OCI-LY1 (cell line): ENCODE data around the gene WDFY4.

Source experiments
- H2AFZ ChIP-seq: fragments of 200-600 bp; sonication (generic), shearing (Covaris generic); 2 replicates; pipeline ENCODE4 v1.6.0; 2014; ENCODE audit warnings: antibody characterized with exemption, mild to moderate bottlenecking, low read length
- H3F3A ChIP-seq: fragments of 200-600 bp; sonication (generic), shearing (Covaris generic); 2 replicates; pipeline ENCODE4 v1.6.0; 2014; ENCODE audit warnings: mild to moderate bottlenecking, antibody characterized with exemption, low read length, moderate library complexity; ENCODE audit not compliant: insufficient read depth
- H3K27ac ChIP-seq: fragments of 200-600 bp; sonication (generic); 2 replicates; pipeline ENCODE4 v1.5.1; 2014; ENCODE audit warnings: low read length, mixed run types, mild to moderate bottlenecking, low read depth; ENCODE audit not compliant: poor library complexity, severe bottlenecking
- H3K27me3 ChIP-seq: fragments of 200-600 bp; sonication (generic); 2 replicates; pipeline ENCODE4 v1.6.0; 2014; ENCODE audit warnings: antibody characterized with exemption, mild to moderate bottlenecking, low read length, moderate library complexity; ENCODE audit not compliant: insufficient read depth
- H3K36me3 ChIP-seq: fragments of 200-600 bp; sonication (generic); 2 replicates; pipeline ENCODE4 v1.6.1; 2014; ENCODE audit warnings: mild to moderate bottlenecking, antibody characterized with exemption, low read length, moderate library complexity, mixed read lengths; ENCODE audit not compliant: insufficient read depth
- H3K4me1 ChIP-seq: fragments of 200-600 bp; sonication (generic); 2 replicates; pipeline ENCODE4 v1.5.1; 2014; ENCODE audit warnings: mild to moderate bottlenecking, low read length, moderate library complexity; ENCODE audit not compliant: insufficient read depth, severe bottlenecking
- H3K4me2 ChIP-seq: fragments of 200-600 bp; sonication (generic), shearing (Covaris generic); 2 replicates; pipeline ENCODE4 v1.6.1; 2014; ENCODE audit warnings: low read length
- H3K4me3 ChIP-seq: fragments of 200-600 bp; sonication (generic); 2 replicates; pipeline ENCODE4 v1.5.1; 2014; ENCODE audit warnings: low read length, low read depth, mild to moderate bottlenecking, mixed read lengths; ENCODE audit not compliant: poor library complexity, severe bottlenecking
- H3K79me2 ChIP-seq: fragments of 200-600 bp; shearing (Covaris generic); 2 replicates; pipeline ENCODE4 v1.6.1; 2016; ENCODE audit warnings: mixed run types, low read length, mixed read lengths; ENCODE audit not compliant: insufficient read depth
- H3K9ac ChIP-seq: fragments of 200-600 bp; sonication (generic), shearing (Covaris generic); 2 replicates; pipeline ENCODE4 v1.6.1; 2014; ENCODE audit warnings: mild to moderate bottlenecking, low read length, mixed read lengths
- H3K9me2 ChIP-seq: fragments of 200-600 bp; sonication (generic), shearing (Covaris generic); 2 replicates; pipeline ENCODE4 v1.6.1; 2014; ENCODE audit warnings: low read depth, mild to moderate bottlenecking, low read length, mixed read lengths
- H3K9me3 ChIP-seq: fragments of 200-600 bp; shearing (Covaris generic); 2 replicates; pipeline ENCODE4 v1.6.1; 2014; ENCODE audit warnings: low read length, mixed read lengths
- H4K20me1 ChIP-seq: fragments of 200-600 bp; sonication (generic), shearing (Covaris generic); 2 replicates; pipeline ENCODE4 v1.6.0; 2016; ENCODE audit warnings: mild to moderate bottlenecking, low read length; ENCODE audit not compliant: insufficient read depth
- EZH2 ChIP-seq: fragments of 200-600 bp; sonication (generic), shearing (Covaris generic); IDR thresholded peaks from 2 replicates; pipeline ENCODE4 v1.8.0; 2017; ENCODE audit warnings: borderline replicate concordance, mixed run types, mild to moderate bottlenecking, antibody characterized with exemption, low read length, moderate library complexity, mixed read lengths
- TF ChIP-seq, protein P1 (sequence below): fragments of 200-600 bp; sonication (generic), shearing (Covaris generic); IDR thresholded peaks from 2 replicates; pipeline ENCODE4 v1.5.1; 2017; ENCODE audit warnings: mild to moderate bottlenecking, antibody characterized with exemption, low read length, moderate library complexity, mixed read lengths

Gene WDFY4

DNA sequence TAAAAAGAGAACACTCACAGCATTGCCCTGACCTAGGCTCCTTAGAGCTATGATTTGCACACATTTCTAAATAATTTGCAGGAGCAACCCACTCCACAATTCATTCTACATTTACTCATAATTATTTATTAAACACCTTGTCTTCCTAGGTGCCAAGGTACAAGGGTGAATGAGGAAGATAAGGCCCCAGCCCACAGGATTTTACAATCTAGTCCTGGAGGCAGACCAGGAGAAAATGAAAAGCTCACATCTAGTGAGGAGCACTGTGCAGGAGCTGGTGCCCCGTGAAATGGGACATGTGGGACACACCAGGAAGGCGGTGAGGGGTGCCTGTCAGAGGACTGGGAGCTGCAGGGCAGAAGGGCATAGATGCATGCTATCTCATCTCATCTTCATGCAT is 314.7 kb downstream of the WDFY4 start:
- no peaks in the 10 kb centered on the region for H3K36me3 ChIP-seq

DNA sequence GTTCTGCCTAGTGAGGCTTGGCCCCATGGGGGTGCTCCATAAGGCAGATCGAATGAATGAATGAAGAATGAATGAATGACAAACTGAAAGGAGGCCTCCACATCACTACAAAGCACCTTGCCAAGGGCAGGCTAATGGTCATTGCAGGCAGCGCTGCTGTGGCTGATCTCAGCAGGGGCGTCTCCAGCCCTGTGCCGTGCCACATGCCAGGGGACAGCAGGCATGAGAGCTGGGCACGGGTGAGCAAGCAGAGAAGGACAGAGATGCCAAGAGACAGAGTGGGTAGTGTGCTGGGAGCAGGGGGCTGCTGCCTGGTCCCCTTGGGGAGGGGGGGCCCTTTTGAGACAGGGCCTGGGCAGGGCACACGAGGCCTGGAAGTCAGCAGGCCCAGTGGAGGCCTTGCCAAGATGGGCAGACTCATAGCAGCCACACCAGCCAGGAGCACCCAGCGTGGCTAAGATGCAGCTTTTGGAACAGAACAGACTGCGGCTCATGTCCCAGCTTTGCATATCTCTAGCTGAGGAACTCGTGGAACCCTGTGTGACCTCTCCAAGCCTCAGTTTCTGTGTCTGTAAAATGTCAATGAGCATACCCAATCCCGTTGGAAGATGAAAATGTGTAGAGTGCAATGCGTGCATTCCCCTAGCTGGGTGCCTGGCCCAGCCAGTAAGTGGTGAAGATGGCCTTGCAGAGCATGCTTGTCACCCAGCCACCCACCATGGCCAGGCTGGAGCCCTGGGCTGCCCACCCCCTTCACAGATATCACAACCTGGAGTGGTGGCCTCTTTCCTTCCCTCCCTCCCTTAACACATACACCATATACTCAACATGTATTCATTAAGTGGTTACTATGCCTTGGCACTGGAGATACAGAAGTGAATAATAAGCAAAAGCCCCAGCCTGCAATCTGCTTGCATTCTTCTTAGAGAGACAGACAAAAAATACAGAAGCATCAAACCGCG is 316.0 kb downstream of the WDFY4 start:
- Histone ChIP-seq H4K20me1 (no peaks in the 10 kb centered on the region), H2AFZ (no peak overlapping the region), H3K4me1 (no peaks in the 10 kb centered on the region), H3K27me3 (no peaks in the 10 kb centered on the region), H3K4me3 (no peak overlapping the region), H3K9me2 (no peaks in the 10 kb centered on the region), H3K79me2 (no peaks in the 10 kb centered on the region), H3K27ac (no peak overlapping the region), H3F3A (no peaks in the 10 kb centered on the region), H3K4me2 (no peak overlapping the region), H3K9ac (no peak overlapping the region), H3K9me3 (no peaks in the 10 kb centered on the region), H3K36me3 (no peaks in the 10 kb centered on the region)
- no peak for TF ChIP-seq EZH2
- TF ChIP-seq, protein P1, sequence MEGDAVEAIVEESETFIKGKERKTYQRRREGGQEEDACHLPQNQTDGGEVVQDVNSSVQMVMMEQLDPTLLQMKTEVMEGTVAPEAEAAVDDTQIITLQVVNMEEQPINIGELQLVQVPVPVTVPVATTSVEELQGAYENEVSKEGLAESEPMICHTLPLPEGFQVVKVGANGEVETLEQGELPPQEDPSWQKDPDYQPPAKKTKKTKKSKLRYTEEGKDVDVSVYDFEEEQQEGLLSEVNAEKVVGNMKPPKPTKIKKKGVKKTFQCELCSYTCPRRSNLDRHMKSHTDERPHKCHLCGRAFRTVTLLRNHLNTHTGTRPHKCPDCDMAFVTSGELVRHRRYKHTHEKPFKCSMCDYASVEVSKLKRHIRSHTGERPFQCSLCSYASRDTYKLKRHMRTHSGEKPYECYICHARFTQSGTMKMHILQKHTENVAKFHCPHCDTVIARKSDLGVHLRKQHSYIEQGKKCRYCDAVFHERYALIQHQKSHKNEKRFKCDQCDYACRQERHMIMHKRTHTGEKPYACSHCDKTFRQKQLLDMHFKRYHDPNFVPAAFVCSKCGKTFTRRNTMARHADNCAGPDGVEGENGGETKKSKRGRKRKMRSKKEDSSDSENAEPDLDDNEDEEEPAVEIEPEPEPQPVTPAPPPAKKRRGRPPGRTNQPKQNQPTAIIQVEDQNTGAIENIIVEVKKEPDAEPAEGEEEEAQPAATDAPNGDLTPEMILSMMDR = no peak

More for the DNA sequence above, 314.7 kb downstream of the WDFY4 start:
- H4K20me1 ChIP-seq = no peaks in the 10 kb centered on the region
- no peak overlapping the region for H3K27ac ChIP-seq
- no peak overlapping the region for H3K9ac ChIP-seq
- no peaks in the 10 kb centered on the region for H3F3A ChIP-seq
- no peak for TF ChIP-seq EZH2
- TF ChIP-seq, protein P1 = no peak
- no peaks in the 10 kb centered on the region for H3K9me2 ChIP-seq
- H2AFZ ChIP-seq = no peak overlapping the region
- no peaks in the 10 kb centered on the region for H3K4me1 ChIP-seq
- H3K9me3 ChIP-seq = no peaks in the 10 kb centered on the region
- H3K4me3 ChIP-seq = no peak overlapping the region
- no peak overlapping the region for H3K4me2 ChIP-seq
- H3K79me2 ChIP-seq = no peaks in the 10 kb centered on the region
- H3K27me3 ChIP-seq = no peaks in the 10 kb centered on the region

DNA sequence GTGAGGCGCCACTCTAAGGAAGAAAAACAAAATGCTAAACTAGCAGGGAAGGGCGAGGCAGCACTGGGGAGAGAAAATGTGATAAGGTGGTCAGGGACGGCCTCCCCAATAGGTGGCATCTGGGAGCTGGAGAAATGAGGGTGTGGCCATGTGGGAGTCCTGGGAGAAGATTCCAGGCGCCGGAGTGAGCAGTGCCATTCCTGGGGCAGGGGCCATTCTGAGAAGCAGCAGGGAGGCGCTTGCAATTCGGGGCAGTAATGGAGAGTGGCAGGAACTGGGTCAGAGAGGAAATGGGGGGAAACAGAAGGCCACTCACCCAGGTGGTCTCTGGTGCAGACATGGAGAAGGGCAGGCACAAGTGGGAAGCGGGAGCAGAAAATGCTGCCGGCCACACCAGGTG is 316.7 kb downstream of the WDFY4 start:
- Histone ChIP-seq H3K36me3 (no peaks in the 10 kb centered on the region), H2AFZ (no peak overlapping the region), H3K27me3 (no peaks in the 10 kb centered on the region)

More for the DNA sequence above, 316.7 kb downstream of the WDFY4 start:
- Histone ChIP-seq H3K9ac (no peak overlapping the region), H3K4me1 (no peaks in the 10 kb centered on the region), H4K20me1 (no peaks in the 10 kb centered on the region), H3K79me2 (no peaks in the 10 kb centered on the region), H3K9me3 (no peaks in the 10 kb centered on the region), H3F3A (no peaks in the 10 kb centered on the region), H3K27ac (no peak overlapping the region), H3K4me2 (no peak overlapping the region), H3K4me3 (no peak overlapping the region), H3K9me2 (no peaks in the 10 kb centered on the region)
- TF ChIP-seq, protein P1 = no peak
- no peak for TF ChIP-seq EZH2
